Measurements from ENCODE around the gene ARHGAP32. TPM values are rescaled to one million over a fixed set of nuclear protein-coding genes. Genes with fewer than 3 reads are reported as not detected.

The ARHGAP32 gene
- total and polyA plus RNA-seq, 11 donors = 2.1 to 9.5 (median 4.8) TPM

DNA sequence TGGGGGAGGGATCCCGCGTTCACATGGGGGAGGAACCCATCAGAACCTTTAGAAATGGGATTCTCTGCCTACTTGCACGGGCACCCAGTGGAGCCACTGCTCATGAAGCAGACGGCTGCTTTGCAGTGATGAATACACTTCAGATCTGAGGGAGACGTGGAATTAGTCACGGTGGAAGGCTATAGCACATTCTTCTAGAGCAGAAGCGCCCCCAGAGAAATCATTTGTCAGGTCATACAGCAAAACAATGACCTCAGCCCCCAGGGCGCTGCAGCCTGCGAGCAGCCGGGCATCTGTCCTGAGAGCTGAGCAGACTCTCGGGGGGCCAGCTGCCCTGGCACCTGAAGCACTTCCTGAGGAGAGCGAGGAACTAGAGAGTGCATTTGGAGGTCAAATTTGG lies 262.1 kb downstream of the ARHGAP32 start:
- ATAC-seq = no peak
- TF ChIP-seq, protein P1, sequence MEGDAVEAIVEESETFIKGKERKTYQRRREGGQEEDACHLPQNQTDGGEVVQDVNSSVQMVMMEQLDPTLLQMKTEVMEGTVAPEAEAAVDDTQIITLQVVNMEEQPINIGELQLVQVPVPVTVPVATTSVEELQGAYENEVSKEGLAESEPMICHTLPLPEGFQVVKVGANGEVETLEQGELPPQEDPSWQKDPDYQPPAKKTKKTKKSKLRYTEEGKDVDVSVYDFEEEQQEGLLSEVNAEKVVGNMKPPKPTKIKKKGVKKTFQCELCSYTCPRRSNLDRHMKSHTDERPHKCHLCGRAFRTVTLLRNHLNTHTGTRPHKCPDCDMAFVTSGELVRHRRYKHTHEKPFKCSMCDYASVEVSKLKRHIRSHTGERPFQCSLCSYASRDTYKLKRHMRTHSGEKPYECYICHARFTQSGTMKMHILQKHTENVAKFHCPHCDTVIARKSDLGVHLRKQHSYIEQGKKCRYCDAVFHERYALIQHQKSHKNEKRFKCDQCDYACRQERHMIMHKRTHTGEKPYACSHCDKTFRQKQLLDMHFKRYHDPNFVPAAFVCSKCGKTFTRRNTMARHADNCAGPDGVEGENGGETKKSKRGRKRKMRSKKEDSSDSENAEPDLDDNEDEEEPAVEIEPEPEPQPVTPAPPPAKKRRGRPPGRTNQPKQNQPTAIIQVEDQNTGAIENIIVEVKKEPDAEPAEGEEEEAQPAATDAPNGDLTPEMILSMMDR (IDR thresholded peaks at IDR 0.05) = no peak
- TF ChIP-seq POLR2A (IDR thresholded peaks at IDR 0.05) = no peak
- DNase-seq = no peak
- Histone ChIP-seq H3K4me1 (peaks cover 0 to 11% (median 0%) of the 10 kb centered on the region in 12 donors), H3K27ac (no peak overlapping the region), H3K9me3 (no peaks in the 10 kb centered on the region), H3K4me3 (no peak overlapping the region), H3K36me3 (no peaks in the 10 kb centered on the region), H3K27me3 (no peaks in the 10 kb centered on the region)
- WGBS, 4 donors = 42 to 60% (median 56%) methylated on average over 12 of the region's 12 CpGs
- intact Hi-C loops (cut with DNase I) = no loop called here

DNA sequence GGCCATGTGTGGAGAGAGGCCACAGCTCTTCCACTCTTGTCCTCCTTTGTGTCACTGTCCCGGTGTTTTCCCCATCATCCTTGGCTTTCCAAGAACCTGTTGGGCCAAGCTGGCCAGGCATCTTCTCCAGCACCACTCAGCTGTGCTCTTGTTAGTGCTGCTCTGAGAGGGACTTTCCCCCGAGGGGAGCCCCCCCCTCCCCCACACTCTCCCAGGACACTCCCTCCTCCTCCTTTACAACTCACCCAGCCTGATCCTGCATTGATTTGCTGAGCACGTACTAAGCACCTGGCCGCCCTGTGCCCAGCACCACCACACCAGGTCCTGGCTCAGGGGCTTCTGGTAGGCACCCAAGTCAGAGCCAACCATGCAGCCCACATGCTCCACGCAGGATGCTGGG lies 262.7 kb downstream of the ARHGAP32 start:
- DNase-seq = no peak
- no peak for TF ChIP-seq POLR2A (IDR thresholded peaks at IDR 0.05)
- TF ChIP-seq, protein P1 (IDR thresholded peaks at IDR 0.05) = no peak
- 76 to 84% (median 80%) methylated on average over 5 of the region's 5 CpGs for WGBS, 4 donors
- H3K36me3 ChIP-seq = no peaks in the 10 kb centered on the region
- intact Hi-C loops (cut with DNase I) = no loop called here
- H3K9me3 ChIP-seq = no peaks in the 10 kb centered on the region
- H3K27me3 ChIP-seq = no peaks in the 10 kb centered on the region
- no peak for ATAC-seq
- H3K27ac ChIP-seq = no peak overlapping the region
- peaks cover 0 to 11% (median 0%) of the 10 kb centered on the region in 12 donors for H3K4me1 ChIP-seq
- no peak overlapping the region for H3K4me3 ChIP-seq

- no peak for TF ChIP-seq POLR2A (IDR thresholded peaks at IDR 0.05)
- TF ChIP-seq, protein P1 (IDR thresholded peaks at IDR 0.05) = no peak
- H3K27ac ChIP-seq = no peak overlapping the region
- H3K4me3 ChIP-seq = no peak overlapping the region
- H3K4me1 ChIP-seq = peaks cover 0 to 11% (median 0%) of the 10 kb centered on the region in 12 donors
- ATAC-seq (no peak), DNase-seq (no peak)
- intact Hi-C loops (cut with DNase I) = no loop called here
- no peaks in the 10 kb centered on the region for H3K36me3 ChIP-seq
- 59 to 75% (median 68%) methylated on average over 5 of the region's 5 CpGs for WGBS, 4 donors
- no peaks in the 10 kb centered on the region for H3K27me3 ChIP-seq
- H3K9me3 ChIP-seq = no peaks in the 10 kb centered on the region
Measured at GRCh38 chr11:128928400-128928799, 263.7 kb downstream of the ARHGAP32 start.

DNA sequence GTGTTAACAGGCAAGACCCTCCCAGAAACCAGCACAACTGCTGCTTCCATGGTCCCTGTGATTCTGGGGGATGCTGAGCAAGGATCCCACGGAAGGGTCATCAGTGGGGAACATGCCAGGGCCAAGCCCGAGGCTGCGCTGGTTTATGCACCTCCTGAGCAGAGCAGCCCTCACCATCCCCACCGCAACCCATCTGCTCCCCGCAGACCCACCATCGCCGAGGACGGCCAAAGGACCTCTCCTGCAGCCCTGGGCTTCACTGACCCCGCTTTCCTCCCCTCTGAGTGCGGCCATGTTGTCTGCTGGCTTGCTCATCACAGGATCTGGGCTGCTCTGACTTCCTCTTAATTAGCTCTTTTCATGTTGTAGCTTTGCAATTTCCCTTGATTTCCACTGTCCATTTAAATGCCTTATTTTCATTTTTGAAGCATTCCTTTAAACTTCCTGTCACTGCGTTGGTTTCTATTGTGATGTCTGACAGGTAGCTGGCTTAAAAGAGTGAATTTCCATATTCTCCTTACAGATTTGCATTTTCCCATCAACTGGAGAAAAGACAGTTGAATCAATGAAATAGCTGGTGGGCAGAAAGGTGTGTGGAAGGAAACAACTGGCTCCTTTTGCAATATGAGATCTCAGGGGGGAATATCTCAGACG lies 264.3 kb downstream of the ARHGAP32 start:
- no peak for DNase-seq

More for the DNA sequence above, 264.3 kb downstream of the ARHGAP32 start:
- TF ChIP-seq, protein P1 (IDR thresholded peaks at IDR 0.05) = no peak
- no peak for TF ChIP-seq POLR2A (IDR thresholded peaks at IDR 0.05)
- Histone ChIP-seq H3K9me3 (no peaks in the 10 kb centered on the region), H3K4me1 (peaks cover 0 to 11% (median 0%) of the 10 kb centered on the region in 12 donors), H3K36me3 (no peaks in the 10 kb centered on the region), H3K27me3 (no peaks in the 10 kb centered on the region), H3K4me3 (no peak overlapping the region), H3K27ac (no peak overlapping the region)
- WGBS, 4 donors = 75 to 80% (median 79%) methylated on average over 11 to 12 of the region's 12 CpGs
- intact Hi-C loops (cut with DNase I) = no loop called here
- no peak for ATAC-seq

All from heart left ventricle (tissue), 16 donors.